ENCODE results near the gene PLTP.

- TF ChIP-seq CTCF (IDR thresholded peaks at IDR 0.05), result no peak
- TF ChIP-seq POLR2A (IDR thresholded peaks at IDR 0.05), result no peak
Measured at GRCh38 chr20:45892049-45892825, 19.7 kb downstream of the PLTP start.
